Measurements from ENCODE around the gene PNPLA7.

- no peak for TF ChIP-seq CTCF (IDR thresholded peaks at IDR 0.05)
- no peak for TF ChIP-seq POLR2A (IDR thresholded peaks at IDR 0.05)
Observed at GRCh38 chr9:137460363-137461315, 89.6 kb downstream of the PNPLA7 start.
